GM11168 (cell line): ENCODE results near the gene PSMF1.

Experiments
- in situ Hi-C: fragments of 300-500 bp; cut with MboI; formaldehyde crosslinking; loops from one replicate; pipeline ENCODE4 v1.12.0; 2022; ENCODE audit warnings: low sequenced_read_pairs; ENCODE audit not compliant: unreplicated experiment

The PSMF1 gene

DNA sequence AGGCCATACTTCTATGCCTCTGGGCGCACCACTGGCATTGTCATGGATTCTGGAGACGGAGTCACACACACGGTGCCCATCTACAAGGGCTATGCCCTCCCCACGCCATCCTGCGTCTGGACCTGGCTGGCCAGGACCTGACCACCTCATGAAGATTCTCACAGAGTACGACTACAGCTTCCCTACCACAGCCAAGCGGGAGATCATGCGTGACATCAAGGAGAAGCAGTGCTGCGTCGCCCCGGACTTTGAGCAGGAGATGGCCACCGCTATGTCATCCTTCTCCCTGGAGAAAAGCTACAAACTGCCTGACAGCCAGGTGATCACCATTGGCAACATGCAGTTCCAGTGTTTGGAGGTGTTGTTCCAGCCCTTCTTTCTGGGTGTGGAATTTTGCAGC, 42.6 kb downstream of the PSMF1 start:
- in situ Hi-C loops: no loop called here

DNA sequence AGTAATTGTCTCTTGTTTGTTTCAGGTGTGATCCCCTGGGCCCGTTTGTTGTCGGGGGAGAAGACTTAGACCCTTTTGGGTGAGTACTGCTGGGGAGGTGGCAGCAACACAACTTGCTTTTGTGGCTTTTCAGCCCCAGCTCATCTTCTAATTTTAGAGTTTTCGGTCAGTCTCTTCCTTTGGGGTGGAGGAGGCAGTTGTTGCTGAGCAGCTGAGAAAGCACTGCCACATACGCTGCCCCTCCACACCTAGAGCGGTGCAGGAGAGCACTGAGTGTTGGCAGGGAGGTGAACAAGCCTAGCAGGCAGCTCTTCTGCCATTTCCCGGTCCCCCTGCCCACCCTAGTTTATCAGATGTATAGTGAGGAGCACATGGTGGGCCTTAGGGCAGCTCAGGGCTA, 44.7 kb downstream of the PSMF1 start:
- in situ Hi-C loops: no loop called here

DNA sequence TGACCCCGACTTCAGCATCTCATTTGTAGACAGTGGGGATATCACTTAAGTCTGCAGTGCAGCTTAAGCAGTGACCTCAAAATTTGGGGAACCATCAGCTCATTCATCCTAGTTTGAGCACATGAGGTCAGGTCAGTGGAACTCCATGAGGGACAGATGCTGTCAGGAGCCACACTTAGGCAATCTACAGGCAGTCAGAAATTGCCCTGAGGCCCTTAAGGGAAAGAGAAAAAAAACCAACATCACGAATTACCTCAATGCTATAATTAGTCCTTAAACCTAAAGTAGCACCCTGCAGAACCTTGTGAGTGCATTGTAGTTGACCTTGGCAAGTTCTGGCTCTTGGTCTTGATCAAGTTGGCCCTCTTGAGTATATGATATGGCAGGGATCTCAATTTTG, 45.3 kb downstream of the PSMF1 start:
- in situ Hi-C loops: no loop called here

GRCh38 chr20:1164871-1165270, 46.5 kb downstream of the PSMF1 start:
- in situ Hi-C loops: no loop called here

- in situ Hi-C loops: no loop called here
Measured at GRCh38 chr20:1165521-1165920, 47.1 kb downstream of the PSMF1 start.

DNA sequence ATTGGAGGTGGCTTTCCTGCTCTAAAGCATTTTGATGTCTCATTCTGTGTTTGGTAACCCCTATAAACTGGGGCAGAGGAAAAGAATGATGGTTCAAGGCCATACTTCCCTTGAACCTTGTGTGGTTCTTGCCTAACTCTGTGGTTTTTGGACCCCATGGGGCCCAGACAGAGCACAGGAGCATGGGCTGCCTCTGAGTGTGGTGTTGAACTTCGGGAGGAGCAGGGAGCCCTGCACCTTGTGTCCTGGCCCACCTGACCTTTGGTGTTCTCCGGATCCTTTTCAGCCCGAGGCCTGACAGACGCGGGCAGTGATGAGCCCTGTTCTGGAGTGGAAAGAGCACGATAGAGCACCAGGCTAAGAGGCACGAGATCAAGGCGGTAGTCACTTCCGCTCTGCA, 47.5 kb downstream of the PSMF1 start:
- in situ Hi-C loops: no loop called here

GRCh38 chr20:1166948-1167720, 48.7 kb downstream of the PSMF1 start:
- in situ Hi-C loops: no loop called here

- in situ Hi-C loops: no loop called here
Measured at GRCh38 chr20:1169224-1169623, 50.8 kb downstream of the PSMF1 start.

GRCh38 chr20:1171461-1172093, 53.2 kb downstream of the PSMF1 start:
- in situ Hi-C loops: no loop called here

GRCh38 chr20:1173698-1174097, 55.3 kb downstream of the PSMF1 start:
- in situ Hi-C loops: no loop called here

- in situ Hi-C loops: no loop called here
Measured at GRCh38 chr20:1174787-1175186, 56.4 kb downstream of the PSMF1 start.

- in situ Hi-C loops: no loop called here
Measured at GRCh38 chr20:1177680-1178079, 59.3 kb downstream of the PSMF1 start.

DNA sequence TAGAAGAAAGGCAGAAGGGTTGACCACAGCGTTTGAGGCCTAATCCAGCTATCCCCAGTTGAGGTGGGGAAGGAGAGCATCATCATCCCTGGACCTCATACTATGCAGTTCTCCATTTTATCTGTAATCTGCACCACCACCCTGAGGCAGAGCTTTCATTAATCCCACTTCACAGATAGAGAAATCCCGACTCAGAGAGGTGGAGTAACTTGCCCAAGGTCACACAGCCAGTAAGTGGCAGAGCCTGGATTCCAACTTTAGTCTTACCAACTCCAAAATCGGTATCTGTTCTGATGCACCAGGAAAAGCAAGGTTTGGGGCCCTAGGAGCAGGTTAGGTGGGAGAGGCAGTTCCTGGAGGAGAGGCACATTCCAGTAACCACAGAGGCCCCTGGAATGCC, 59.7 kb downstream of the PSMF1 start:
- in situ Hi-C loops: no loop called here

DNA sequence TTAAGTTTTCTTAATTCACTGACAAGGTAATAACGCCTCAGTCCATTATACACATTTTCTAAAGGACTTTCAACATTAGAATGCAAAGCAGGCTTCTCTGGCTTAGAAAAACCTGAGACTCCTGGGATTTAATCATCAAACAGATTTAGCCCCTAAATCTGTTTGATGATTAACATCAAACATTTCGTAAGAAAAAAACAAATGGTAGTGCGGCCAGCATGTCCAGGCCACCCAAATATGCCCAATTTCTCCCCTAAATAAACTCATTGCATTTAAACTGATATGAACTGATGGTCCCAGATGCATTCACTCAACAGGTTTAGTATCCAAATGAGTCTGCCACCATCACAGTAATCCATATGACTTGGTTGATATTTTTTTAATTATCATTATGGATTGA, 60.2 kb downstream of the PSMF1 start:
- in situ Hi-C loops: no loop called here

- in situ Hi-C loops: no loop called here
Measured at GRCh38 chr20:1180949-1181348, 62.5 kb downstream of the PSMF1 start.

- in situ Hi-C loops: no loop called here
Measured at GRCh38 chr20:1182106-1182505, 63.7 kb downstream of the PSMF1 start.

GRCh38 chr20:1183153-1183552, 64.8 kb downstream of the PSMF1 start:
- in situ Hi-C loops: no loop called here

GRCh38 chr20:1184260-1184637, 65.8 kb downstream of the PSMF1 start:
- in situ Hi-C loops: no loop called here

DNA sequence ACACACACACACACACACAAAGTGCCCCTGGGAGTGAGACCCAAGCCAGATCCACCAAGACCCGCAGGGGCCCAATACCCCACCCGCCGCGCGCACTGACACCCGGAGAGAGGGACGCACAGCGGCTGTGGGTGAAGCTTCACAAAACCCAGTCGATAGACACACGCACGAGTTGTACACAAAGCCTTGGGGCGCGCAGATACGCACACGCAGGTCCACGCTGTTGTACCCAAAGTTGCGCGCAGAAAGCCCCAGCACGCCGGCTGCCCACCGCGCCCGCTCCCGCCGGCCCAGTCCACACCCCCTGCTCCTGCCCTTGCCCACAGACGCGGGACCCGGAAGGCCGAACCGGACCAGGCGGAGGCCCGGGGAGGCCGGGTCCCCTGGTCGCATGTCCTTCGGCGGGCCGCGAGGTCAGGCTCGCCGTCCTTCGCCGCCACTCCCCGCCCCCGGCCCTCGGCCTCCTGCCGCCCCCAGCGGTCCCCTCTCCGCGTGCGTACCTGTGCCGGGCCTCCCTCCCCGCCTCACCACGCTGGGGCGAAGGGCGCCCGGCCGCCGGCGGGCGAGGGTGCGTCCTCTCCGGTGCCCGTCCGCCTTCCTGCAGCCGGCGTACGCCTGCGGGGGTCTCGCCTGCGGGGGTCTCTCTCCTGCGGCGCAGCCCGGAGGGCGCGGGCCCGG, 66.4 kb downstream of the PSMF1 start, which contains the start of gene TMEM74B:
TMEM74B (minus strand) TSS at position 344 of the 678 bp plus-strand sequence. CDS start 1,180 bp downstream, outside the sequence.
- in situ Hi-C loops: no loop called here

DNA sequence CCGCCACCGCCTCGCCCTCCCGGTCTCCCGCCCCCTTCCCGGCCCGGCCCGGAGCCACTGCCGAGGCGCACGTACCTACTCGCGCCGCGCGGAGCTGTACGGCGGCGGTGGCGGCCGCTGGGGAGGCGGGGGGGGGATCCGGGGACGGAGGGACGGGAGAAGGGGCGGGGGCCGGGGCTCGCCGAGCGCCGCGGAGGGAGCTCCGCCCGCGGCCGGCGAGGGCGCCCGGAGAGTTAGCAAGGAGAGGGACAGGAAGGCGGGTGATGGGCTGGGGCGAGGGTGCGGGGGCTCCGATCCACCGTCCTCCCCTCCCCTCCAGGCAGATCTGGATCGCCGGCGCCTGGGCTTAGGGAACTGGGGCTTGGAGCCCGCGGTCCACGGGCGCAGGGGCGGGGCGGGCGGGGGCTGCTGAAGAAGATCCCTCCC, 66.9 kb downstream of the PSMF1 start:
- in situ Hi-C loops: no loop called here

DNA sequence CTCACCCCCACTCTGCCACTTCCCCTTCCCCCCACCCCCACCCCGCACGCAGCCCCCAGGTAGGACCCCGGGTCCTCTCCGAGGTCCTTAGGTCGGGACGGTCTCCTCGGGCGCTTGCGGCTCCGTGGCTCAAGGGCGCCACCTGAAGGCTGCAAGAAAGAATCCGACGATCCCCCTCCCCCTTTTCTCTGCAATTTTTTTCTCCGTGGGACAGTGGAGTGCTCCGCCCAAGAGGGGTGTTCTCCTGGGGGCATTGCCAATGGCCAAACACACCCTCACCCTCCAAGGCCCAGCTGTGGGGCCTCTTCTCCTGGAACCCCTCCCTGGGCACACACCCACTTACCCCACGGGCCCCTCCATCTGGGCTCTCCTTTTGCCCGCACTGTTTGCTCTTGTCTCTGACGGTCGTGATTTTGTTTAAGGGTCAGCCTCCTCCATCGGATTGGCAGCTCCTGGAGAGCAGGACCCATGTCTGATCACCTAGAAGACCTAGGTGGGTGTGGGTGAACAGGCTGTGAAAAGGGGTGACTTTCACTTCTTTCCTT, 67.5 kb downstream of the PSMF1 start:
- in situ Hi-C loops: no loop called here
